ENCODE results near the gene RHOC.

The RHOC gene

DNA sequence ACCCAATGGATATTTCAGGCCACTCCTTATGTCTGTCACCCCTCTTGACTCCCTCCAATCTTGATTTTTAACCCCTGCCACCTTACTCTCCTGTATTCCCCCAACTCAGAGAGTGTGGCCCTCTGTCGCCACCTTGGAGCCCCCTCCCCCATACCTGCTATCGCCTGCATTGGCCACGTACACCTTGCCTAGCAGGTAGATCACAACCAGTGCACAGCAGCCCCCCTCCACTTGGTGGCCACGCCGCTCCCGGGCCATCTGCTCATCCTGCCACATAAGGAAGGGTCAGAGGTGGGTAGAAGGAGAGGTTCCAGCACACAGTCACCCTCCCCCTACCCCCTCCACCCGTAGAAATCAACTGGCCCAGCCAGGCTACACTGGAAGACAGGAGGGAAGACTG is 5.3 kb upstream of the RHOC start:
- TF ChIP-seq, protein P1, sequence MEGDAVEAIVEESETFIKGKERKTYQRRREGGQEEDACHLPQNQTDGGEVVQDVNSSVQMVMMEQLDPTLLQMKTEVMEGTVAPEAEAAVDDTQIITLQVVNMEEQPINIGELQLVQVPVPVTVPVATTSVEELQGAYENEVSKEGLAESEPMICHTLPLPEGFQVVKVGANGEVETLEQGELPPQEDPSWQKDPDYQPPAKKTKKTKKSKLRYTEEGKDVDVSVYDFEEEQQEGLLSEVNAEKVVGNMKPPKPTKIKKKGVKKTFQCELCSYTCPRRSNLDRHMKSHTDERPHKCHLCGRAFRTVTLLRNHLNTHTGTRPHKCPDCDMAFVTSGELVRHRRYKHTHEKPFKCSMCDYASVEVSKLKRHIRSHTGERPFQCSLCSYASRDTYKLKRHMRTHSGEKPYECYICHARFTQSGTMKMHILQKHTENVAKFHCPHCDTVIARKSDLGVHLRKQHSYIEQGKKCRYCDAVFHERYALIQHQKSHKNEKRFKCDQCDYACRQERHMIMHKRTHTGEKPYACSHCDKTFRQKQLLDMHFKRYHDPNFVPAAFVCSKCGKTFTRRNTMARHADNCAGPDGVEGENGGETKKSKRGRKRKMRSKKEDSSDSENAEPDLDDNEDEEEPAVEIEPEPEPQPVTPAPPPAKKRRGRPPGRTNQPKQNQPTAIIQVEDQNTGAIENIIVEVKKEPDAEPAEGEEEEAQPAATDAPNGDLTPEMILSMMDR (IDR thresholded peaks at IDR 0.05; ENCODE audit: low read length, missing control alignments) = no peak
- DNase-seq (ENCODE audit: low read depth) = no peak
- H3K4me3 ChIP-seq (replicated peaks; ENCODE audit: low read depth, low read length) = no peak overlapping the region

DNA sequence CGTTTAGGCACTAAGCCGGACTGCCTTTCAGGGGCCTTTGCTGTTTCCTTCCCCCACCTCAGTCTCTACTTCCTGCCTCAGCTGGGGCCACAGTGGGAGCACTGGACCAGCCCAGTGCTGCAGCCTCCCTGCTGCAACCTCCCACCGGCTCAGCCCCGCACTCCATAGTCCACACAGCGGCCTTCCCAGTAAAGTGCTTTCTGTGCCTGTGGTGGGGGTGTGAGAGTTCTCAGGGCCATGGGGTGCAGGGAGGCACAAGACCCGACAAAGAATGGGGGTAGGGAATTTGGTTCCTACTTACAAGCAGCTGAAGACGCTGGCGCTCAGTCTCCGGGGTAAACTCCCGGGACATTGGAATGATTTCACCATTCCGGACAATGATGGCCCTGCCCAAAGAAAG is 4.7 kb upstream of the RHOC start:
- TF ChIP-seq, protein P1 (IDR thresholded peaks at IDR 0.05; ENCODE audit: low read length, missing control alignments) = no peak
- no peak for DNase-seq (ENCODE audit: low read depth)
- no peak overlapping the region for H3K4me3 ChIP-seq (replicated peaks; ENCODE audit: low read depth, low read length)

- no peak overlapping the region for H3K4me3 ChIP-seq (replicated peaks; ENCODE audit: low read depth, low read length)
- DNase-seq (ENCODE audit: low read depth) = no peak
- TF ChIP-seq, protein P1 (IDR thresholded peaks at IDR 0.05; ENCODE audit: low read length, missing control alignments) = no peak
These were observed 4.1 kb upstream of the RHOC start for GRCh38 chr1:112711041-112711440.

DNA sequence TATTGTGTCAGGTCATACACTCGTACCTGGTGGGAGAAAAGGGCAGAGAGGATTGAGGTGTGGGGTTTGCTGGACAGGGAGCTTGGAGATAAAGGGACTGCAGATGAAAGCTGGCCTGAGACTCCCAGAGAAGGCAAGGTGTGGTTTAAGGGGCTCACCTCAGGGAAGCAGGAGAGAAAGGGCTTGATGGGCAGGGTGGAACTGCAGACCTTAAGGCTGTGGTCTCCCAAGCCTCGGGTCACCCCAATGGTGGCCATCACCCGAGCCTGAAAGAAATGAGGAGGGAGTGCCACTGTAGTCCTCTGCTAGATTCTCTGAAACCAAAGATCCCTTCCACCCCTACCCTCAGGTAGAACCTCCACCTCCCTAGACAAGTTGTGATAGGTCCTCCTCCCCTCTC is 3.7 kb upstream of the RHOC start:
- H3K4me3 ChIP-seq (replicated peaks; ENCODE audit: low read depth, low read length) = no peak overlapping the region
- TF ChIP-seq, protein P1 (IDR thresholded peaks at IDR 0.05; ENCODE audit: low read length, missing control alignments) = no peak
- no peak for DNase-seq (ENCODE audit: low read depth)

- DNase-seq (ENCODE audit: low read depth) = no peak
- no peak overlapping the region for H3K4me3 ChIP-seq (replicated peaks; ENCODE audit: low read depth, low read length)
- TF ChIP-seq, protein P1 (IDR thresholded peaks at IDR 0.05; ENCODE audit: low read length, missing control alignments) = no peak
These were observed 3.2 kb upstream of the RHOC start for GRCh38 chr1:112710159-112710558.

DNA sequence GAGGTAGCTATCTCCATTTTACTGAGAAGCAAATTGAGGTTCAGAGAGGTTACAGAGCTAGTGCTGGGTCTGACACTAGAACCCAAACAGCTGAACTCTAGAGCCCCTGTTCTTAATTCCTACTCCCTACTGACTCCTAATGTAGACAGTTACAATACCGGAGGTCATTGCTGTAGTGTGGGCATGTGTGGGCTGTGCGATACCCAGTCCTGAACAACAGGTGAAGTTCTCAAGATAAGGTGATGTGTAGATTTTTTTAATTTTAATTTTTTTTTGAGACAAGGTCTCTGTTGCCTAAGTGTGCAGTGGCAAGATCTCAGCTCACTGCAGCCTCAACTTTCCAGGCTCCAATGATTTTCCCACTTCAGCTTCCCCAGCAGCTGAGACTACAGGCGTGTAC is 1.6 kb upstream of the RHOC start:
- TF ChIP-seq, protein P1 (IDR thresholded peaks at IDR 0.05; ENCODE audit: low read length, missing control alignments) = no peak
- H3K4me3 ChIP-seq (replicated peaks; ENCODE audit: low read depth, low read length) = no peak overlapping the region
- no peak for DNase-seq (ENCODE audit: low read depth)

- no peak overlapping the region for H3K4me3 ChIP-seq (replicated peaks; ENCODE audit: low read depth, low read length)
- TF ChIP-seq, protein P1 (IDR thresholded peaks at IDR 0.05; ENCODE audit: low read length, missing control alignments) = no peak
These were observed 1.1 kb upstream of the RHOC start for GRCh38 chr1:112708002-112708448.

More at GRCh38 chr1:112708002-112708448, 1.1 kb upstream of the RHOC start:
- no peak for DNase-seq (ENCODE audit: low read depth)

Measured in fibroblast of pulmonary artery (primary cell).